Calu3 (cell line): ENCODE results near the gene MCHR2. TPM values are rescaled to one million over a fixed set of nuclear protein-coding genes. Genes with fewer than 3 reads are reported as not detected.

ENCODE experiments used
- BruUV-seq: library from RNA; stranded (reverse); fragments of 400-500 nt; replicated peaks from 2 replicates; lab custom pipeline; 2021; lab: Mats Ljungman, UMichigan
- CTCF ChIA-PET: fragments of 300-600 bp; sonication (Branson Sonifier 250); formaldehyde crosslinking; loops from one replicate; lab custom pipeline; 2022; ENCODE audit warnings: antibody characterized with exemption; lab: Charles Lee
- DNase-seq: peaks from one replicate; pipeline ENCODE4 v3.0.0; 2022
- H3K27ac Mint-ChIP-seq: one replicate; pipeline ENCODE4 v1.8.0; 2022; ENCODE audit warnings: mixed read lengths; ENCODE audit not compliant: unreplicated experiment
- H3K27me3 Mint-ChIP-seq: one replicate; pipeline ENCODE4 v1.8.0; 2022; ENCODE audit warnings: mixed read lengths; ENCODE audit not compliant: unreplicated experiment
- H3K36me3 Mint-ChIP-seq: one replicate; pipeline ENCODE4 v1.8.0; 2022; ENCODE audit warnings: mild to moderate bottlenecking, moderate library complexity, mixed read lengths; ENCODE audit not compliant: insufficient read depth, unreplicated experiment
- H3K4me1 Mint-ChIP-seq: one replicate; pipeline ENCODE4 v1.8.0; 2022; ENCODE audit warnings: mild to moderate bottlenecking, low read depth, mixed read lengths; ENCODE audit not compliant: unreplicated experiment
- H3K4me3 Mint-ChIP-seq: one replicate; pipeline ENCODE4 v1.8.0; 2022; ENCODE audit warnings: mild to moderate bottlenecking, low read depth, moderate library complexity, mixed read lengths; ENCODE audit not compliant: unreplicated experiment
- H3K9me3 Mint-ChIP-seq: one replicate; pipeline ENCODE4 v1.8.0; 2022; ENCODE audit warnings: low read depth, mixed read lengths; ENCODE audit not compliant: unreplicated experiment
- CTCF ChIP-seq: fragments of 200-600 bp; IDR thresholded peaks from one replicate; pipeline ENCODE4 v1.8.0; 2022; ENCODE audit warnings: antibody characterized with exemption; ENCODE audit not compliant: unreplicated experiment
- intact Hi-C: fragments of 100-400 bp; cut with micrococcal nuclease; formaldehyde crosslinking; loops from one replicate; pipeline ENCODE4 v1.10.0; 2022; ENCODE audit not compliant: unreplicated experiment
- total RNA-seq: library from RNA; stranded (reverse); gene quantifications from 2 replicates; pipeline ENCODE4 v1.2.3, GENCODE V29; 2022

Gene MCHR2
- total RNA-seq, 1 experiment from 2014 or later = not detected

DNA sequence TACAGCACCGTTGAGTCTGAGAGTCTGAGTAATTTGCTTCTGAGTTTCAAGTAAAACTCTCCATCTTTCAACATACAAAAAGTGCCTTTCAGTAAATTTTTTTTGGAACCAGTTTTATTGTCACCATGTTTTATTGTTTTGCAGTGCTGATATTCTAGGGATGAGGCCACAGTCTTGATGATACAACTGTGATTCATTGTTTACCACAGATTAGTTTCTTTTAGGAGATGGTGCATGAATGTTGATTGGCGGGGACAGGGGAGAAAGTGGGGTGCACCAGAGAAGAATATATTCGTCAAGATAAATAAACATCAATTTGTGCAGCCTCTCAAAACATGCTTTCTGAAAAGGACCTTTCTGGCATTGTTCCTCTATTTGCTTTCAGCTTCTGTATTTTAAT lies 109.0 kb downstream of the MCHR2 start:
- no peak for DNase-seq
- H3K4me3 Mint-ChIP-seq = no peak overlapping the region
- H3K9me3 Mint-ChIP-seq = no peaks in the 10 kb centered on the region
- BruUV-seq = no TSS peak
- no peak for TF ChIP-seq CTCF
- CTCF ChIA-PET = no interaction called here
- H3K36me3 Mint-ChIP-seq = no peaks in the 10 kb centered on the region
- H3K27ac Mint-ChIP-seq = no peak overlapping the region
- intact Hi-C loops = no loop called here
- no peaks in the 10 kb centered on the region for H3K4me1 Mint-ChIP-seq
- H3K27me3 Mint-ChIP-seq = no peaks in the 10 kb centered on the region

DNA sequence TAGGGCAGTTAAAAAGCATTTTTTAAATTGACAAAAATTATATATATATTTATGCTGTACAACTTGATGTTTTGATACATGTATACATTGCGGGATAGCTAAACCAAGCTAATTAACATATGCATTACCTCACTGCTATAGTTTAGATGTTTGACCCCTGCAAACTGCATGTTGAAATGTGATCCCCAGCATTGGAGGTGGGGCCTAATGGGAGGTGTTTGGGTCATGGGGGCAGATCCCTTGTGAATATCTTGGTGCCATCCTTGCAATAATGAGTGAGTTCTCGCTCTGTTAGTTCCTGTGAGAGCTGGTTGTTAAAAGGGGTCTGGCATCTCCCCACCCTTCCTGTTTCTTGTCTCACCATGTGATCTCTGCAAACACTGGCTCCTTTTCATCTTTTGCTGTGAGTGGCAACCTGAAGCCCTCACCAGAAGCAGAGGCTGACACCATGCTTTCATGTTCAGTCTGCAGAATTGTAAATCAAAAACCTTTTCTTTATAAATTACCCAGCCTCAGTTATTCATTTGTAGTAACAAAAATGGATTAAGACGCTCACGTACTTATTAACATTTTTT lies 111.8 kb downstream of the MCHR2 start:
- Mint-ChIP-seq H3K36me3 (no peaks in the 10 kb centered on the region), H3K4me1 (no peaks in the 10 kb centered on the region), H3K27me3 (peaks cover under 1% of the 10 kb centered on the region), H3K4me3 (no peak overlapping the region), H3K9me3 (no peaks in the 10 kb centered on the region), H3K27ac (no peak overlapping the region)
- no TSS peak for BruUV-seq
- no peak for DNase-seq
- CTCF ChIA-PET = interaction anchor here (0.9 kb wide), 1 partner anchor 15 kb away, joined by 3 read pairs; no protein-coding TSS in a partner anchor
- intact Hi-C loops = no loop called here
- TF ChIP-seq CTCF = no peak

DNA sequence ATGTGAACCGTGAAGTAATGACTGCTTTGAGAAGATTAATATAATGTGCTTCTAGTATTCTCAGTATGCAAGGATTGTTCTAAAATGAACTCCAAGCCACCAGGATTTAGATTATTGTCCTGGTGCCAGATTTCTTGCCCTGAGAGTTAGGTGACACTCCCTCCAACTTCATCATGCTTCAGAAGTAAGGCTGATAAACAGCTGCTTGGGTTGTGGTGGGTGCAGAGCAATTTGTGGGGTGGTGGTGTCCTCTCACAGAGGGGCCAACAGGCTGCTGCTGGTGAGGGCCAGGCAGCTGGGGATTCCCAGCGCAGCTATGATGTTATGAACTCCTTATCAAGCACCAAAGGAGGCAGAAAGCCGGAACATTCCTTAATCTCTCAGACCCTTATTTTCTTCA lies 114.6 kb downstream of the MCHR2 start:
- Mint-ChIP-seq H3K4me1 (no peaks in the 10 kb centered on the region), H3K9me3 (no peaks in the 10 kb centered on the region), H3K36me3 (no peaks in the 10 kb centered on the region), H3K27ac (no peak overlapping the region), H3K27me3 (peaks cover 20% of the 10 kb centered on the region), H3K4me3 (no peak overlapping the region)
- intact Hi-C loops = no loop called here
- no peak for TF ChIP-seq CTCF
- CTCF ChIA-PET = interaction anchor here (0.9 kb wide), 1 partner anchor 10 kb away, joined by 3 read pairs; no protein-coding TSS in a partner anchor
- BruUV-seq = no TSS peak
- DNase-seq = no peak

GRCh38 chr6:99875068-99875467 lies 119.0 kb downstream of the MCHR2 start:
- peaks cover 48% of the 10 kb centered on the region for H3K27me3 Mint-ChIP-seq
- H3K9me3 Mint-ChIP-seq = no peaks in the 10 kb centered on the region
- CTCF ChIA-PET = no interaction called here
- intact Hi-C loops = no loop called here
- no peak overlapping the region for H3K27ac Mint-ChIP-seq
- H3K4me3 Mint-ChIP-seq = no peak overlapping the region
- no TSS peak for BruUV-seq
- H3K4me1 Mint-ChIP-seq = no peaks in the 10 kb centered on the region
- DNase-seq = no peak
- no peaks in the 10 kb centered on the region for H3K36me3 Mint-ChIP-seq
- TF ChIP-seq CTCF = no peak
